GM12878 (cell line): ENCODE measurements around the gene POFUT1. TPM values are rescaled to one million over a fixed set of nuclear protein-coding genes. Genes with fewer than 3 reads are reported as not detected.

Experiments used
- ATAC-seq: fragments of 200-7000 bp; cut with Tn5 transposase; 3 replicates; pipeline ENCODE4 v1.9.1; 2020; ENCODE audit warnings: mild to moderate bottlenecking, moderate library complexity
- BruUV-seq: library from RNA; stranded (reverse); fragments of 400-500 nt; replicated peaks from 2 replicates; lab custom pipeline; 2021; lab: Mats Ljungman, UMichigan
- CTCF ChIA-PET: fragments of 300-600 bp; sonication (Branson Sonifier 250); formaldehyde crosslinking; extraction: SDS; loops from one replicate; lab custom pipeline; 2021; ENCODE audit warnings: inconsistent platforms; lab: Yijun Ruan, JAX
- POLR2A ChIA-PET: fragments of 350-600 bp; formaldehyde crosslinking; extraction: SDS; loops from one replicate; lab custom pipeline; 2021; ENCODE audit warnings: inconsistent platforms; lab: Charles Lee
- RAD21 ChIA-PET: fragments of 300-600 bp; sonication (Branson Sonifier 250); formaldehyde crosslinking; loops from one replicate; lab custom pipeline; 2023; ENCODE audit warnings: antibody characterized with exemption; ENCODE audit not compliant: unreplicated experiment; lab: Charles Lee
- SMC1A ChIA-PET: fragments of 300-600 bp; sonication (Branson Sonifier 250); formaldehyde crosslinking; loops from one replicate; lab custom pipeline; 2023; ENCODE audit not compliant: unreplicated experiment, uncharacterized antibody; lab: Charles Lee
- DNase-seq: peaks from one replicate; pipeline ENCODE4 v3.0.0-alpha.2; 2011; ENCODE audit warnings: low read depth, low spot score
- FAIRE-seq: peaks from 3 replicates; lab custom pipeline; 2011; peaks lifted over from hg19 to GRCh38; lab: Jason Lieb, UNC
- H2AFZ ChIP-seq: 2 replicates; pipeline ENCODE4 v1.6.0; 2011; ENCODE audit warnings: low read depth, low read length, control low read depth; ENCODE audit not compliant: control insufficient read depth
- H3K27ac ChIP-seq: 2 replicates; pipeline ENCODE4 v1.5.1; 2011; ENCODE audit warnings: control low read depth; ENCODE audit not compliant: control insufficient read depth, insufficient read depth
- H3K27me3 ChIP-seq, 2 experiments: replicated peaks in 1 of 2; 2 replicates each; pipeline versions ENCODE4 v1.6.0 to v1.6.1; 2011; ENCODE audit warnings: low read length in 1 of 2; ENCODE audit not compliant: control insufficient read depth in 2 of 2, insufficient read depth in 2 of 2
- H3K36me3 ChIP-seq, 2 experiments: 2 replicates each; pipeline ENCODE4 v1.5.1; 2011; ENCODE audit warnings: low read length in 1 of 2; ENCODE audit not compliant: control insufficient read depth in 2 of 2, insufficient read depth in 2 of 2
- H3K4me1 ChIP-seq: 2 replicates; pipeline ENCODE4 v1.6.1; 2011; ENCODE audit warnings: mild to moderate bottlenecking, low read length, moderate library complexity, mixed read lengths; ENCODE audit not compliant: control insufficient read depth, insufficient read depth
- H3K4me2 ChIP-seq: 2 replicates; pipeline ENCODE4 v1.6.0; 2011; ENCODE audit warnings: control low read depth; ENCODE audit not compliant: control insufficient read depth, insufficient read depth
- H3K4me3 ChIP-seq: fragments of 200-600 bp; sonication (generic); 2 replicates; pipeline ENCODE4 v1.5.1; 2016
- H3K79me2 ChIP-seq: 2 replicates; pipeline ENCODE4 v1.6.0; 2011; ENCODE audit warnings: low read length; ENCODE audit not compliant: control insufficient read depth, insufficient read depth
- H3K9ac ChIP-seq: 2 replicates; pipeline ENCODE4 v1.8.0; 2011; ENCODE audit warnings: low read length, control low read depth, mixed read lengths; ENCODE audit not compliant: control insufficient read depth, insufficient read depth
- H3K9me3 ChIP-seq: replicated peaks from 3 replicates; pipeline ENCODE4 v1.5.1; 2011; ENCODE audit warnings: mild to moderate bottlenecking, low read length; ENCODE audit not compliant: control insufficient read depth, insufficient read depth
- H4K20me1 ChIP-seq: 2 replicates; pipeline ENCODE4 v1.6.0; 2011; ENCODE audit not compliant: control insufficient read depth, insufficient read depth
- CEBPB ChIP-seq, 2 experiments: fragments of 150-350 bp in 1 of 2; IDR thresholded peaks; 2 replicates each; pipeline ENCODE4 v1.6.1; 2012 to 2014; ENCODE audit warnings: low read depth in 2 of 2, low read length in 2 of 2, borderline replicate concordance in 1 of 2, inconsistent platforms in 1 of 2
- CHD2 ChIP-seq: IDR thresholded peaks from 2 replicates; pipeline ENCODE4 v1.6.1; 2011; ENCODE audit warnings: low read depth, low read length, improper control_type of control experiment, borderline replicate concordance
- EP300 ChIP-seq, 2 experiments: fragments of 150-350 bp in 1 of 2; IDR thresholded peaks; 2 replicates each; pipeline ENCODE4 v1.6.1; 2011 to 2012; ENCODE audit warnings: low read depth in 2 of 2, low read length in 2 of 2, borderline replicate concordance in 1 of 2, improper control_type of control experiment in 1 of 2, inconsistent platforms in 1 of 2; ENCODE audit not compliant: control insufficient read depth in 1 of 2
- ETV6 ChIP-seq, 2 experiments: fragments of 450-650 bp in 1 of 2; IDR thresholded peaks in 1 of 2; conservative IDR thresholded peaks in 1 of 2; 2 replicates each; pipeline ENCODE4 v1.6.1; 2014; ENCODE audit warnings: antibody characterized with exemption in 1 of 2, borderline replicate concordance in 1 of 2, low read depth in 1 of 2, mild to moderate bottlenecking in 1 of 2, moderate library complexity in 1 of 2
- FOS ChIP-seq: IDR thresholded peaks from 3 replicates; pipeline ENCODE4 v1.6.1; 2011; ENCODE audit warnings: borderline replicate concordance; ENCODE audit not compliant: insufficient read length; ENCODE audit errors: extremely low read depth
- HCFC1 ChIP-seq: fragments of 150-350 bp; IDR thresholded peaks from 2 replicates; pipeline ENCODE4 v1.6.1; 2014; ENCODE audit warnings: low read length
- HDAC2 ChIP-seq: fragments of 200-600 bp; sonication (generic); IDR thresholded peaks from 2 replicates; pipeline ENCODE4 v1.6.1; 2017
- KDM1A ChIP-seq: fragments of 200-600 bp; sonication (generic); IDR thresholded peaks from 2 replicates; pipeline ENCODE4 v1.6.1; 2016; ENCODE audit warnings: borderline replicate concordance
- NBN ChIP-seq: fragments of 450-650 bp; IDR thresholded peaks from 2 replicates; pipeline ENCODE4 v1.6.1; 2016
- NFIC ChIP-seq: IDR thresholded peaks from 2 replicates; pipeline ENCODE4 v1.6.1; 2012; ENCODE audit warnings: low read depth, mild to moderate bottlenecking, inconsistent platforms, low read length, moderate library complexity
- NFYB ChIP-seq: IDR thresholded peaks from 2 replicates; pipeline ENCODE4 v1.6.1; 2011; ENCODE audit warnings: low read depth, mild to moderate bottlenecking, low read length, improper control_type of control experiment, moderate library complexity; ENCODE audit not compliant: insufficient read depth
- POU2F2 ChIP-seq: IDR thresholded peaks from 3 replicates; pipeline ENCODE4 v1.6.1; 2011; ENCODE audit warnings: low read depth, mild to moderate bottlenecking, low read length, borderline replicate concordance
- RB1 ChIP-seq: fragments of 450-650 bp; formaldehyde crosslinking; IDR thresholded peaks from 2 replicates; pipeline ENCODE4 v1.6.1; 2017; ENCODE audit warnings: mild to moderate bottlenecking, borderline replicate concordance
- RCOR1 ChIP-seq: conservative IDR thresholded peaks from 2 replicates; pipeline ENCODE4 v1.6.1; 2012; ENCODE audit warnings: low read depth, low read length, improper control_type of control experiment
- RELA ChIP-seq: fragments of 450-650 bp; IDR thresholded peaks from 2 replicates; pipeline ENCODE4 v1.8.0; 2014; ENCODE audit warnings: borderline replicate concordance; ENCODE audit not compliant: partially characterized antibody
- ZSCAN29 ChIP-seq: fragments of 450-650 bp; IDR thresholded peaks from 2 replicates; pipeline ENCODE4 v1.6.1; 2017; ENCODE audit warnings: mild to moderate bottlenecking, moderate library complexity
- WGBS: methylation state at CpG from one replicate; pipeline ENCODE4 v1.1.6; 2016; ENCODE audit warnings: low lambda C conversion rate; ENCODE audit not compliant: insufficient replicate concordance, insufficient coverage; ENCODE audit errors: missing lambda C conversion rate; 5-methylcytosine and 5-hydroxymethylcytosine counted together
- in situ Hi-C: fragments of 300-500 bp; cut with MboI; formaldehyde crosslinking; loops from 9 replicates; pipeline ENCODE4 v1.14.3; 2018; ENCODE audit warnings: mixed read lengths
- intact Hi-C: fragments of 100-400 bp; cut with micrococcal nuclease; formaldehyde crosslinking; loops from one replicate; pipeline ENCODE4 v1.14.2; 2022; ENCODE audit not compliant: unreplicated experiment
- polyA plus RNA-seq, 11 experiments: library from polyadenylated mRNA; depleted of rRNA in 4 of 11; unstranded in 6 of 11; stranded (reverse) in 5 of 11; fragments of >200 nt; fragmentation: Nextera tagmentation in 4 of 11; fragmentation: Illumina TruSeq in 1 of 11; extraction: Ambion mirVana in 4 of 11; extraction: Trizol in 1 of 11; gene quantifications; 1 replicate in 1 of 11; 2 replicates in 10 of 11; pipeline versions ENCODE4 v1.2.1 to v1.2.3, GENCODE V29; 2011 to 2016; ENCODE audit warnings: inconsistent platforms in 2 of 11, missing spikeins in 2 of 11, low read depth in 1 of 11
- total RNA-seq, 4 experiments: library from RNA; depleted of rRNA in 3 of 4; stranded (reverse); fragments of >200 nt in 3 of 4; fragmentation: Illumina TruSeq in 1 of 4; extraction: Trizol in 1 of 4; gene quantifications; 2 replicates each; pipeline versions ENCODE4 v1.2.1 to v1.2.3, GENCODE V29; 2013 to 2021
- TF ChIP-seq, protein P1 (sequence below): fragments of 450-650 bp; IDR thresholded peaks from 2 replicates; pipeline ENCODE4 v1.6.1; 2017; ENCODE audit warnings: low read depth, mild to moderate bottlenecking, moderate library complexity
- TF ChIP-seq, protein P2 (sequence below): fragments of 450-650 bp; formaldehyde crosslinking; IDR thresholded peaks from 2 replicates; pipeline ENCODE4 v1.4.0; 2020; ENCODE audit warnings: mild to moderate bottlenecking, moderate library complexity
- TF ChIP-seq, protein P3 (sequence below): IDR thresholded peaks from 2 replicates; pipeline ENCODE4 v1.6.1; 2012; ENCODE audit warnings: low read length, inconsistent platforms

POFUT1 gene
- total and polyA plus RNA-seq, 10 of the 15 experiments (the other 5 are each of a cell fraction or from before 2014, with no cell fraction given), result 2.6 to 33.4 (median 23.1) TPM

DNA sequence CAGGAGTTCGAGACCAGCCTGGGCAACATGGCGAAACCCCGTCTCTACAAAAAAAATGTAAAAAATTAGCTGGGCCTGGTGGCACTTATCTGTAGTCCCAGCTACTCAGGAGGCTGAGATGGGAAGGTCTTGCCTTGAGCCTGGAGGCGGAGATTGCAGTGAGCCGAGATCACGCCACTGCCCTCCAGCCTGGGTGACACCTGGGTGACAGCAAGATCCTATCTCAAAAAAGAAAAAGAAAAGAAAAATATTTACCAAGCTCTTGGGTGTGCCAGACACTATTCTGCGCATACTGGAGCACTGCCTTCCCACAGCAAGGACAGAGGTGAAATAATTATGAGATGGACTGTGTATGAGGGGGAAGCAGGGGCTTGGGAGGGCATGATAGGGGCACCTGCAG, 19.6 kb downstream of the POFUT1 start:
- no peak for FAIRE-seq
- H3K4me3 ChIP-seq, result no peak overlapping the region
- no peak overlapping the region for H3K27ac ChIP-seq
- H2AFZ ChIP-seq, result no peak overlapping the region
- WGBS, result 98% methylated on average over 7 of the region's 7 CpGs
- peaks cover 14 to 21% of the 10 kb centered on the region in 2 experiments for H3K36me3 ChIP-seq
- no peak for DNase-seq
- H3K27me3 ChIP-seq, result no peaks in the 10 kb centered on the region
- H4K20me1 ChIP-seq, result no peaks in the 10 kb centered on the region
- no peak overlapping the region for H3K4me2 ChIP-seq
- H3K9ac ChIP-seq, result no peak overlapping the region
- H3K79me2 ChIP-seq, result no peaks in the 10 kb centered on the region
- RAD21 ChIA-PET, result no interaction called here
- CTCF ChIA-PET, result no interaction called here
- intact Hi-C loops, result no loop called here
- in situ Hi-C loops, result no loop called here
- peaks cover 5% of the 10 kb centered on the region; the same call in 1 of the 2 replicates for H3K4me1 ChIP-seq
- SMC1A ChIA-PET, result interaction anchor here (1.1 kb wide), 1 partner anchor 89 kb away, joined by 3 read pairs; no protein-coding TSS in a partner anchor
- no TSS peak for BruUV-seq
- H3K9me3 ChIP-seq, result no peaks in the 10 kb centered on the region
- TF ChIP-seq HCFC1 (no peak), CHD2 (no peak), RCOR1 (no peak), KDM1A (no peak), NFIC (no peak), NFYB (no peak), RELA (no peak), FOS (no peak), RB1 (no peak), EP300 (IDR thresholded peaks at IDR 0.05; ENCODE audit: borderline replicate concordance in 1 of 2, control insufficient read depth in 1 of 2, low read depth in 2 of 2, low read length in 2 of 2) (no peak), POU2F2 (no peak), HDAC2 (no peak), NBN (no peak), ZSCAN29 (no peak), CEBPB (IDR thresholded peaks at IDR 0.05; ENCODE audit: borderline replicate concordance in 1 of 2, low read depth in 2 of 2, low read length in 2 of 2) (no peak), ETV6 (conservative IDR thresholded peaks at IDR 0.05 in 1 of 2, IDR thresholded peaks at IDR 0.05 in 1 of 2; ENCODE audit: borderline replicate concordance in 1 of 2, low read depth in 1 of 2) (no peak)
- TF ChIP-seq, protein P1, sequence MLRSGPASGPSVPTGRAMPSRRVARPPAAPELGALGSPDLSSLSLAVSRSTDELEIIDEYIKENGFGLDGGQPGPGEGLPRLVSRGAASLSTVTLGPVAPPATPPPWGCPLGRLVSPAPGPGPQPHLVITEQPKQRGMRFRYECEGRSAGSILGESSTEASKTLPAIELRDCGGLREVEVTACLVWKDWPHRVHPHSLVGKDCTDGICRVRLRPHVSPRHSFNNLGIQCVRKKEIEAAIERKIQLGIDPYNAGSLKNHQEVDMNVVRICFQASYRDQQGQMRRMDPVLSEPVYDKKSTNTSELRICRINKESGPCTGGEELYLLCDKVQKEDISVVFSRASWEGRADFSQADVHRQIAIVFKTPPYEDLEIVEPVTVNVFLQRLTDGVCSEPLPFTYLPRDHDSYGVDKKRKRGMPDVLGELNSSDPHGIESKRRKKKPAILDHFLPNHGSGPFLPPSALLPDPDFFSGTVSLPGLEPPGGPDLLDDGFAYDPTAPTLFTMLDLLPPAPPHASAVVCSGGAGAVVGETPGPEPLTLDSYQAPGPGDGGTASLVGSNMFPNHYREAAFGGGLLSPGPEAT, result no peak
- TF ChIP-seq, protein P2, sequence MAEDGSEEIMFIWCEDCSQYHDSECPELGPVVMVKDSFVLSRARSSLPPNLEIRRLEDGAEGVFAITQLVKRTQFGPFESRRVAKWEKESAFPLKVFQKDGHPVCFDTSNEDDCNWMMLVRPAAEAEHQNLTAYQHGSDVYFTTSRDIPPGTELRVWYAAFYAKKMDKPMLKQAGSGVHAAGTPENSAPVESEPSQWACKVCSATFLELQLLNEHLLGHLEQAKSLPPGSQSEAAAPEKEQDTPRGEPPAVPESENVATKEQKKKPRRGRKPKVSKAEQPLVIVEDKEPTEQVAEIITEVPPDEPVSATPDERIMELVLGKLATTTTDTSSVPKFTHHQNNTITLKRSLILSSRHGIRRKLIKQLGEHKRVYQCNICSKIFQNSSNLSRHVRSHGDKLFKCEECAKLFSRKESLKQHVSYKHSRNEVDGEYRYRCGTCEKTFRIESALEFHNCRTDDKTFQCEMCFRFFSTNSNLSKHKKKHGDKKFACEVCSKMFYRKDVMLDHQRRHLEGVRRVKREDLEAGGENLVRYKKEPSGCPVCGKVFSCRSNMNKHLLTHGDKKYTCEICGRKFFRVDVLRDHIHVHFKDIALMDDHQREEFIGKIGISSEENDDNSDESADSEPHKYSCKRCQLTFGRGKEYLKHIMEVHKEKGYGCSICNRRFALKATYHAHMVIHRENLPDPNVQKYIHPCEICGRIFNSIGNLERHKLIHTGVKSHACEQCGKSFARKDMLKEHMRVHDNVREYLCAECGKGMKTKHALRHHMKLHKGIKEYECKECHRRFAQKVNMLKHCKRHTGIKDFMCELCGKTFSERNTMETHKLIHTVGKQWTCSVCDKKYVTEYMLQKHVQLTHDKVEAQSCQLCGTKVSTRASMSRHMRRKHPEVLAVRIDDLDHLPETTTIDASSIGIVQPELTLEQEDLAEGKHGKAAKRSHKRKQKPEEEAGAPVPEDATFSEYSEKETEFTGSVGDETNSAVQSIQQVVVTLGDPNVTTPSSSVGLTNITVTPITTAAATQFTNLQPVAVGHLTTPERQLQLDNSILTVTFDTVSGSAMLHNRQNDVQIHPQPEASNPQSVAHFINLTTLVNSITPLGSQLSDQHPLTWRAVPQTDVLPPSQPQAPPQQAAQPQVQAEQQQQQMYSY, result no peak
- TF ChIP-seq, protein P3, sequence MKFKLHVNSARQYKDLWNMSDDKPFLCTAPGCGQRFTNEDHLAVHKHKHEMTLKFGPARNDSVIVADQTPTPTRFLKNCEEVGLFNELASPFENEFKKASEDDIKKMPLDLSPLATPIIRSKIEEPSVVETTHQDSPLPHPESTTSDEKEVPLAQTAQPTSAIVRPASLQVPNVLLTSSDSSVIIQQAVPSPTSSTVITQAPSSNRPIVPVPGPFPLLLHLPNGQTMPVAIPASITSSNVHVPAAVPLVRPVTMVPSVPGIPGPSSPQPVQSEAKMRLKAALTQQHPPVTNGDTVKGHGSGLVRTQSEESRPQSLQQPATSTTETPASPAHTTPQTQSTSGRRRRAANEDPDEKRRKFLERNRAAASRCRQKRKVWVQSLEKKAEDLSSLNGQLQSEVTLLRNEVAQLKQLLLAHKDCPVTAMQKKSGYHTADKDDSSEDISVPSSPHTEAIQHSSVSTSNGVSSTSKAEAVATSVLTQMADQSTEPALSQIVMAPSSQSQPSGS, result no peak
- TF ChIP-seq, all 136 proteins: peak for 0
- POLR2A ChIA-PET, result no interaction called here
- ATAC-seq, result no peak
